Measurements from ENCODE around the gene SNRNP48. TPM values are rescaled to one million over a fixed set of nuclear protein-coding genes. Genes with fewer than 3 reads are reported as not detected.

The SNRNP48 gene
- total and polyA plus RNA-seq, 2 of the 4 experiments (the other 2 are of a cell fraction), result 5.2 to 6.2 TPM

- H4K8ac ChIP-seq (ENCODE audit: low read depth in 2 of 2, low read length in 2 of 2), result no peak overlapping the region
- no peak overlapping the region for H3K56ac ChIP-seq (ENCODE audit: extremely low read depth, insufficient read depth, low read length)
- DNase-seq, result no peak
- H3K23ac ChIP-seq (ENCODE audit: low read depth, low read length), result peak overlapping the region; percentile 65; the same call in 1 of the 2 replicates
- H2BK15ac ChIP-seq (ENCODE audit: low read depth, low read length), result no peak overlapping the region
- no TSS peak for BruUV-seq (replicated peaks)
- peaks cover 6% of the 10 kb centered on the region for H3K4me1 ChIP-seq (ENCODE audit: control insufficient read depth, insufficient read depth, low read length)
- H3K4me2 ChIP-seq (ENCODE audit: low read depth, low read length), result peak overlapping the region; percentile 88
- H3K9me3 ChIP-seq (ENCODE audit: control insufficient read depth, insufficient read depth, low read length), result no peaks in the 10 kb centered on the region
- H3K27me3 ChIP-seq (ENCODE audit: control insufficient read depth, insufficient read depth, low read length), result peaks cover 12% of the 10 kb centered on the region; the same call in 1 of the 2 replicates
- in situ Hi-C loops (cut with MboI; ENCODE audit: low sequenced_read_pairs) (no loop called here), intact Hi-C loops (cut with micrococcal nuclease) (loop anchor here (5.0 kb wide), 1 partner anchor 232 kb away; the partner anchor contains the start of gene SSR1), dilution Hi-C loops (cut with HindIII; ENCODE audit: low sequenced_read_pairs, unreplicated experiment) (no loop called here)
- H3K9ac ChIP-seq (ENCODE audit: low read depth, low read length), result no peak overlapping the region
- no peak overlapping the region for H3K27ac ChIP-seq (ENCODE audit: insufficient read depth, low read length)
- peak overlapping the region; percentile 77 for H2AK9ac ChIP-seq (replicated peaks; ENCODE audit: low read depth, low read length, poor library complexity)
- H4K91ac ChIP-seq (ENCODE audit: insufficient read depth, low read depth, low read length), result no peak overlapping the region
- H2BK120ac ChIP-seq (ENCODE audit: low read depth, low read length), result peak overlapping the region; percentile 26; the same call in 1 of the 2 replicates
- peaks cover 7% of the 10 kb centered on the region; the same call in 1 of the 2 replicates for H4K20me1 ChIP-seq (ENCODE audit: insufficient read depth, low read length)
- no peaks in the 10 kb centered on the region for H3K36me3 ChIP-seq (ENCODE audit: control insufficient read depth, insufficient read depth, low read length)
- H2AK5ac ChIP-seq (ENCODE audit: low read depth, low read length), result no peak overlapping the region
- CTCF ChIA-PET, result no interaction called here
- peaks cover 11% of the 10 kb centered on the region for H3K9me1 ChIP-seq (ENCODE audit: insufficient read depth, low read length)
- peak overlapping the region; percentile 17; the same call in 1 of the 2 replicates for H3K4me3 ChIP-seq (ENCODE audit: insufficient read depth, low read depth, low read length)
- POLR2A ChIA-PET (ENCODE audit: unreplicated experiment), result no interaction called here
- peaks cover 0 to 37% of the 10 kb centered on the region in 2 experiments; a peak in 2 of 4 replicates for H3K79me1 ChIP-seq (ENCODE audit: low read depth in 1 of 2, low read length in 2 of 2)
- ATAC-seq (ENCODE audit: low read depth), result no peak
- 44% methylated on average over 3 of the region's 13 CpGs; no CpG with 5 or more reads in 1 of the 2 experiments for WGBS, 2 experiments (ENCODE audit: extremely low coverage in 2 of 2, insufficient read length in 1 of 2)
- 0 out of 2 replicates have a peak overlapping the region, but pooled peaks have one; percentile 20 for H4K5ac ChIP-seq (ENCODE audit: low read depth, low read length)
- H3K18ac ChIP-seq (ENCODE audit: low read depth, low read length), result no peak overlapping the region
- H3K4ac ChIP-seq (ENCODE audit: low read depth, low read length), result peak overlapping the region; percentile 56; the same call in 1 of the 2 replicates
- H2AFZ ChIP-seq (replicated peaks; ENCODE audit: low read length, poor library complexity), result peak overlapping the region; percentile 53
- TF ChIP-seq BHLHE40 (IDR thresholded peaks at IDR 0.05; ENCODE audit: low read depth, low read length) (no peak), MAFK (IDR thresholded peaks at IDR 0.05; ENCODE audit: low read depth, low read length) (0 out of 2 replicates have a peak, but pooled peaks have one; percentile 30)
- H3K14ac ChIP-seq (replicated peaks; ENCODE audit: low read depth, low read length), result peak overlapping the region; percentile 58
- H2BK20ac ChIP-seq (ENCODE audit: low read depth, low read length), result no peak overlapping the region
- H2BK5ac ChIP-seq (ENCODE audit: low read depth, low read length, poor library complexity, severe bottlenecking), result no peak overlapping the region
Measured at GRCh38 chr6:7543789-7544424, 46.1 kb upstream of the SNRNP48 start.
